H1 (cell line): ENCODE data around the gene NUP210L. TPM values are rescaled to one million over a fixed set of nuclear protein-coding genes. Genes with fewer than 3 reads are reported as not detected.

Source experiments
- CTCF ChIA-PET: fragments of 300-600 bp; sonication (Branson Sonifier 250); formaldehyde crosslinking; loops from one replicate; lab custom pipeline; 2021; ENCODE audit not compliant: partially characterized antibody; lab: Charles Lee
- POLR2A ChIA-PET: fragments of 300-600 bp; sonication (Branson Sonifier 250); formaldehyde crosslinking; loops from one replicate; lab custom pipeline; 2021; ENCODE audit warnings: inconsistent platforms; ENCODE audit not compliant: partially characterized antibody; lab: Charles Lee
- DNase-seq, 2 experiments: peaks; one replicate each; pipeline versions ENCODE4 v3.0.0 to v3.0.0-alpha.2; 2010 to 2022; ENCODE audit warnings: low spot score in 2 of 2, low read depth in 1 of 2, mixed read lengths in 1 of 2
- FAIRE-seq: peaks from 2 replicates; lab custom pipeline; 2011; peaks lifted over from hg19 to GRCh38; lab: Jason Lieb, UNC
- H2AFZ ChIP-seq: 2 replicates; pipeline ENCODE4 v1.8.1; 2012; ENCODE audit warnings: low read length, inconsistent platforms
- H2AK5ac ChIP-seq: 2 replicates; pipeline ENCODE4 v1.6.1; 2013; ENCODE audit warnings: low read depth, low read length
- H2BK120ac ChIP-seq: replicated peaks from 2 replicates; pipeline ENCODE3; 2013; ENCODE audit warnings: low read depth, low read length, inconsistent platforms
- H2BK12ac ChIP-seq: 2 replicates; pipeline ENCODE4 v1.6.1; 2013; ENCODE audit warnings: low read depth, low read length
- H2BK15ac ChIP-seq: 2 replicates; pipeline ENCODE4 v1.6.1; 2013; ENCODE audit warnings: low read length
- H2BK20ac ChIP-seq: 2 replicates; pipeline ENCODE4 v1.6.1; 2013; ENCODE audit warnings: low read length
- H2BK5ac ChIP-seq: 2 replicates; pipeline ENCODE4 v1.6.1; 2013; ENCODE audit warnings: low read depth, low read length
- H3K14ac ChIP-seq: 2 replicates; pipeline ENCODE4 v1.6.1; 2013; ENCODE audit warnings: inconsistent platforms; ENCODE audit not compliant: insufficient read length
- H3K18ac ChIP-seq: 2 replicates; pipeline ENCODE4 v1.6.1; 2013; ENCODE audit warnings: low read length; ENCODE audit errors: extremely low read depth
- H3K23ac ChIP-seq: 2 replicates; pipeline ENCODE4 v1.6.1; 2013; ENCODE audit warnings: inconsistent platforms; ENCODE audit not compliant: insufficient read length
- H3K23me2 ChIP-seq: 2 replicates; pipeline ENCODE4 v1.6.1; 2013; ENCODE audit warnings: low read depth, low read length
- H3K27ac ChIP-seq: 2 replicates; pipeline ENCODE4 v1.6.1; 2011; ENCODE audit warnings: low read depth, low read length, inconsistent platforms
- H3K27me3 ChIP-seq, 4 experiments: replicated peaks in 1 of 4; 1 replicate in 1 of 4; 2 replicates in 3 of 4; pipeline versions ENCODE4 v1.6.1 to v1.8.1; 2011 to 2013; ENCODE audit warnings: low read length in 3 of 4, mild to moderate bottlenecking in 3 of 4, inconsistent platforms in 2 of 4, mixed read lengths in 2 of 4, moderate library complexity in 1 of 4; ENCODE audit not compliant: control insufficient read depth in 3 of 4, insufficient read depth in 3 of 4; ENCODE audit errors: extremely low read depth in 1 of 4
- H3K36me3 ChIP-seq, 4 experiments: 2 replicates each; pipeline versions ENCODE4 v1.6.1 to v1.8.1; 2011 to 2013; ENCODE audit warnings: mild to moderate bottlenecking in 4 of 4, low read length in 3 of 4, moderate library complexity in 2 of 4, control low read depth in 1 of 4, inconsistent platforms in 1 of 4; ENCODE audit not compliant: insufficient read depth in 4 of 4, control insufficient read depth in 2 of 4
- H3K4ac ChIP-seq: replicated peaks from 2 replicates; pipeline ENCODE3; 2013; ENCODE audit warnings: low read length, low read depth, mixed read lengths, inconsistent platforms; ENCODE audit not compliant: insufficient read length
- H3K4me1 ChIP-seq, 4 experiments: replicated peaks in 1 of 4; 1 replicate in 1 of 4; 2 replicates in 3 of 4; pipeline versions ENCODE4 v1.6.1 to v1.8.1; 2011 to 2013; ENCODE audit warnings: low read length in 3 of 4, inconsistent platforms in 2 of 4, mixed read lengths in 1 of 4; ENCODE audit not compliant: insufficient read depth in 4 of 4, control insufficient read depth in 3 of 4
- H3K4me2 ChIP-seq, 2 experiments: 2 replicates each; pipeline versions ENCODE4 v1.6.1 to v1.8.1; 2011 to 2013; ENCODE audit warnings: low read depth in 2 of 2, low read length in 2 of 2, control low read depth in 1 of 2, inconsistent platforms in 1 of 2, mild to moderate bottlenecking in 1 of 2; ENCODE audit not compliant: insufficient read depth in 1 of 2
- H3K4me3 ChIP-seq, 4 experiments: fragments of 200-600, 300-600 bp in 1 of 4; sonication (generic), shearing (Covaris generic), sonication (Bioruptor Twin) in 1 of 4; 2 replicates each; pipeline versions ENCODE4 v1.5.1 to v1.8.1; 2011 to 2016; ENCODE audit warnings: low read length in 4 of 4, low read depth in 3 of 4, control low read depth in 2 of 4, inconsistent platforms in 2 of 4, mild to moderate bottlenecking in 2 of 4, mixed read lengths in 1 of 4, moderate library complexity in 1 of 4; ENCODE audit not compliant: insufficient read depth in 2 of 4; ENCODE audit errors: extremely low read depth in 1 of 4
- H3K56ac ChIP-seq: replicated peaks from 2 replicates; pipeline ENCODE3; 2013; ENCODE audit warnings: low read depth, mild to moderate bottlenecking, mixed read lengths, low read length, inconsistent platforms; ENCODE audit not compliant: insufficient read length
- H3K79me1 ChIP-seq: 2 replicates; pipeline ENCODE4 v1.6.1; 2013; ENCODE audit warnings: low read depth, low read length, control low read depth
- H3K79me2 ChIP-seq, 2 experiments: 2 replicates each; pipeline versions ENCODE4 v1.6.1 to v1.8.1; 2012 to 2013; ENCODE audit warnings: low read length in 2 of 2, mild to moderate bottlenecking in 2 of 2, inconsistent platforms in 1 of 2; ENCODE audit not compliant: insufficient read depth in 2 of 2, control insufficient read depth in 1 of 2
- H3K9ac ChIP-seq, 4 experiments: replicated peaks in 1 of 4; 1 replicate in 1 of 4; 2 replicates in 3 of 4; pipeline versions ENCODE4 v1.6.1 to v1.8.1; 2011 to 2013; ENCODE audit warnings: low read depth in 3 of 4, low read length in 3 of 4, control low read depth in 2 of 4, mild to moderate bottlenecking in 2 of 4, moderate library complexity in 2 of 4, inconsistent platforms in 1 of 4; ENCODE audit errors: extremely low read depth in 1 of 4
- H3K9me3 ChIP-seq, 2 experiments: 2 replicates each; pipeline versions ENCODE4 v1.6.1 to v1.8.1; 2012 to 2013; ENCODE audit warnings: mild to moderate bottlenecking in 2 of 2, moderate library complexity in 2 of 2, control low read depth in 1 of 2, inconsistent platforms in 1 of 2, low read depth in 1 of 2, low read length in 1 of 2, mixed read lengths in 1 of 2; ENCODE audit not compliant: insufficient read depth in 2 of 2
- H4K20me1 ChIP-seq, 2 experiments: replicated peaks in 1 of 2; 2 replicates each; pipeline versions ENCODE3 to v1.8.1; 2011 to 2013; ENCODE audit warnings: inconsistent platforms in 2 of 2, low read length in 2 of 2, mild to moderate bottlenecking in 1 of 2; ENCODE audit not compliant: insufficient read depth in 2 of 2, control insufficient read depth in 1 of 2
- H4K5ac ChIP-seq: 2 replicates; pipeline ENCODE4 v1.6.1; 2013; ENCODE audit warnings: low read length, low read depth, mixed read lengths, inconsistent platforms; ENCODE audit not compliant: insufficient read length
- H4K8ac ChIP-seq: 2 replicates; pipeline ENCODE4 v1.8.0; 2013; ENCODE audit warnings: mild to moderate bottlenecking, moderate library complexity, low read length, inconsistent platforms; ENCODE audit not compliant: insufficient read depth; ENCODE audit errors: extremely low read depth
- H4K91ac ChIP-seq: replicated peaks from 2 replicates; pipeline ENCODE3; 2013; ENCODE audit warnings: low read length, mixed read lengths, inconsistent platforms; ENCODE audit not compliant: insufficient read length
- CBX5 ChIP-seq: fragments of 300-800, 300-1000 bp; sonication (generic); IDR thresholded peaks from 2 replicates; pipeline ENCODE4 v1.7.1; 2016; ENCODE audit warnings: antibody characterized with exemption, low read length, low read depth
- GABPA ChIP-seq: IDR thresholded peaks from 2 replicates; pipeline ENCODE4 v1.6.1; 2011; ENCODE audit warnings: mild to moderate bottlenecking, low read length, moderate library complexity, borderline replicate concordance; ENCODE audit not compliant: insufficient read depth
- POLR2AphosphoS5 ChIP-seq: IDR thresholded peaks from 2 replicates; pipeline ENCODE4 v1.6.1; 2011; ENCODE audit warnings: low read depth, low read length
- WGBS, 2 experiments: shearing (Covaris generic) in 1 of 2; methylation state at CpG; one replicate each; pipeline versions ENCODE4 v1.1.6 to v1.1.7; 2013 to 2015; ENCODE audit warnings: low lambda C conversion rate in 2 of 2, mixed read lengths in 2 of 2, inconsistent platforms in 1 of 2, low coverage in 1 of 2, missing lambda C conversion rate in 1 of 2; ENCODE audit not compliant: insufficient replicate concordance in 2 of 2, insufficient coverage in 1 of 2, insufficient read length in 1 of 2; ENCODE audit errors: extremely low coverage in 1 of 2, missing lambda C conversion rate in 1 of 2; 5-methylcytosine and 5-hydroxymethylcytosine counted together
- polyA plus RNA-seq, 7 experiments: library from polyadenylated mRNA; depleted of rRNA in 3 of 7; stranded (reverse) in 5 of 7; unstranded in 2 of 7; fragments of >200 nt in 5 of 7; fragments of 200-250 nt in 2 of 7; gene quantifications; 1 replicate in 5 of 7; 2 replicates in 1 of 7; 4 replicates in 1 of 7; pipeline versions ENCODE4 v1.2.1 to v1.2.3, GENCODE V29; 2011 to 2013; ENCODE audit warnings: missing spikeins in 2 of 7, mixed read lengths in 2 of 7
- total RNA-seq: library from RNA; stranded (reverse); fragmentation: NEBNext Ultra II Directional; extraction: Animal tissue kit (Norgen Biotek cat#: 25700); gene quantifications from 2 replicates; pipeline ENCODE4 v1.2.1, GENCODE V29; 2021
- TF ChIP-seq, protein P1 (sequence below): IDR thresholded peaks from 2 replicates; pipeline ENCODE4 v1.6.1; 2012; ENCODE audit warnings: inconsistent platforms
- TF ChIP-seq, protein P2 (sequence below): IDR thresholded peaks from 2 replicates; pipeline ENCODE4 v1.6.1; 2011; ENCODE audit warnings: low read depth, mild to moderate bottlenecking, low read length; ENCODE audit not compliant: insufficient read depth

The NUP210L gene
- total and polyA plus RNA-seq, 2 of the 8 experiments (the other 6 are each of a cell fraction or from before 2014, with no cell fraction given), result not detected

DNA sequence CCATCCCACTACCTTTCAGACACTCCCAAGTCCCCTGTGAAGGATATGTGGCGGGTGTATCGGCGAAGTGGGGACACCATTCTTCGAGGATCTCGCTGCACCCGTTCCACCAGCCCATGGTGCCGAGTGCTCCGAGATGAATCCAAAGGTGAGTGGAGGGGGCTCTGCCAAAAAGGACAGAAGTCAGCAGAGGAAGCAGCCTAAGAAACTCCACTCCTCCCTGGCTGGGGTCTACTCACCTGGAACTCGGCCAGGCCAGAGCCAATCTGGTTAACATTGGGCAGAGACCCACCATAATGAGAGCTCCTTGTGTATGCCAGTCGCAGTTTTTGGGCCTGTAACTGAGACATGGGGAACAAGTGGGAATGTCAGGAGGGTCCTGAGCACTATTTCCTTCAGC, 200.0 kb downstream of the NUP210L start:
- Histone ChIP-seq H2BK12ac (no peak overlapping the region), H3K36me3 (peaks cover 8 to 26% (median 21%) of the 10 kb centered on the region in 4 experiments), H3K14ac (no peak overlapping the region), H4K5ac (no peak overlapping the region), H3K27me3 (no peaks in the 10 kb centered on the region), H3K23me2 (peaks cover 10% of the 10 kb centered on the region), H2AK5ac (no peak overlapping the region), H3K23ac (no peak overlapping the region), H3K79me1 (peaks cover 24% of the 10 kb centered on the region), H2BK20ac (no peak overlapping the region), H3K4me2 (no peak overlapping the region), H3K9me3 (no peaks in the 10 kb centered on the region), H3K4me1 (peaks cover 0 to 8% (median 2%) of the 10 kb centered on the region in 4 experiments; a peak in 4 of 7 replicates), H2AFZ (no peak overlapping the region), H3K4me3 (no peak overlapping the region), H2BK5ac (no peak overlapping the region), H3K79me2 (peaks cover 21 to 46% of the 10 kb centered on the region in 2 experiments), H2BK120ac (no peak overlapping the region), H3K4ac (no peak overlapping the region), H2BK15ac (no peak overlapping the region), H4K20me1 (peaks cover 9 to 18% of the 10 kb centered on the region in 2 experiments), H3K18ac (no peak overlapping the region), H3K27ac (no peak overlapping the region), H3K9ac (no peak overlapping the region), H4K91ac (no peak overlapping the region), H4K8ac (no peak overlapping the region; the same call in 1 of the 2 replicates), H3K56ac (no peak overlapping the region)
- 96% methylated on average over 10 of the region's 10 CpGs; no CpG with 5 or more reads in 1 of the 2 experiments for WGBS, 2 experiments
- TF ChIP-seq CBX5 (no peak), GABPA (no peak), POLR2AphosphoS5 (no peak)
- TF ChIP-seq, protein P1, sequence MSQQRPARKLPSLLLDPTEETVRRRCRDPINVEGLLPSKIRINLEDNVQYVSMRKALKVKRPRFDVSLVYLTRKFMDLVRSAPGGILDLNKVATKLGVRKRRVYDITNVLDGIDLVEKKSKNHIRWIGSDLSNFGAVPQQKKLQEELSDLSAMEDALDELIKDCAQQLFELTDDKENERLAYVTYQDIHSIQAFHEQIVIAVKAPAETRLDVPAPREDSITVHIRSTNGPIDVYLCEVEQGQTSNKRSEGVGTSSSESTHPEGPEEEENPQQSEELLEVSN, result no peak
- TF ChIP-seq, protein P2, sequence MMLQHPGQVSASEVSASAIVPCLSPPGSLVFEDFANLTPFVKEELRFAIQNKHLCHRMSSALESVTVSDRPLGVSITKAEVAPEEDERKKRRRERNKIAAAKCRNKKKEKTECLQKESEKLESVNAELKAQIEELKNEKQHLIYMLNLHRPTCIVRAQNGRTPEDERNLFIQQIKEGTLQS, result no peak
- ChIA-PET CTCF (interaction anchor here (5.2 to 6.4 kb wide), 2 partner anchors 10 to 31 kb away, joined by 31 read pairs; partner anchors contain the start of genes DENND4B and RAB13), POLR2A (interaction anchor here (1.0 to 8.8 kb wide), 8 partner anchors 9 to 38 kb away, joined by 3 to 156 read pairs (median 6); partner anchors contain the start of genes CREB3L4, DENND4B, JTB and RPS27)
- no peak for FAIRE-seq
- DNase-seq, result no peak
